ENCODE measurements around the gene UQCR11. TPM values are rescaled to one million over a fixed set of nuclear protein-coding genes. Genes with fewer than 3 reads are reported as not detected.

The UQCR11 gene
- polyA plus RNA-seq, 3 donors: 55.6 to 731 (median 659) TPM

DNA sequence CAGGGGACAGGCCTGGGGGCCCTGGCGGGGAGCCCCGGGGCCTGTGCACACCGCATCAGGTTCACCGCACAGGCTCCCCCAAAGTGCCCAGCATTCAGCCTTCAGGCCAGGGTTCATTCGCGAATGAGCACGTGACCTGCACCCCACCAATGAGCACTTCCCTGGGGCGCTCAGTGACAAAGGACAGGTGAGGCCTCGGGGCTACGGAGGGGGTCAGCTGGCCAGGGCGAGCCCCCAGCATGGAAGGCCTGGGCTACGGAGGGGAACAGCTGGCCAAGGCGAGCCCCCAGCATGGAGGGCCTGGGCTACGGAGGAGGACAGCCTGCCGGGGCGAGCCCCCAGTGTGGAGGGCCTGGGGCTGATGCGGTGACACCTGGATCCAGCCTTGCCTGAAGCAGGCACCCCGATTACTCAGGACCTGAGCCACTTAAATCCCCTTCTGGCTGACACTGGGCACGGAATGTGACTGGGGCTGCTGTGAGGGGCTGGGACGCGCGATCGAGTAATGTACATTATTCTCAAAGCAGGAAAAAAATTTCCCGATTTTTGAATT is 24.1 kb upstream of the UQCR11 start:
- DNase-seq: no peak
- intact Hi-C loops (cut with micrococcal nuclease): loop anchor here in 1 of 2 donors (10.0 kb wide), 1 partner anchor 135 kb away; no protein-coding TSS in a partner anchor
- no peak overlapping the region for H3K27ac ChIP-seq (ENCODE audit: low read depth in 1 of 2, low read length in 2 of 2)

DNA sequence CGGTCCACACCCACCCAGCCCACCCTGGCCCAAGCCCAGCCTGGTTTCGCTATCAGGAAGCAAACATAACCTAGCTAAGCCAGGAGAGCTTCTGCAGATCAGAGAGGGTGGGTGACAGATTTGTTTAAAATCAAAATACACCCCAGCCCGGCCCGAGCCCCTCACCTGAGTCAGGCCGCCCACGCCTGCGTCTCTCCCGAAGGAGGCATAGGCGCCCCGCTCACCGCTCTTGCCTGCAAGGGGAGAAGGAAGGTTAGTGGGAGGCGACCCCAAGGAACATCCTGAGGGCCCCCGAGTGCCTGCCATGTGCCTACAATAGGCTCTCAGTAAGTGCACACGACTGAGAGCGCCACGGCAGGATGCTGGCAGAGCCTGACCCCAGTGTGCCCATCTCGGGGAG is 21.9 kb upstream of the UQCR11 start:
- TF ChIP-seq, protein P1, sequence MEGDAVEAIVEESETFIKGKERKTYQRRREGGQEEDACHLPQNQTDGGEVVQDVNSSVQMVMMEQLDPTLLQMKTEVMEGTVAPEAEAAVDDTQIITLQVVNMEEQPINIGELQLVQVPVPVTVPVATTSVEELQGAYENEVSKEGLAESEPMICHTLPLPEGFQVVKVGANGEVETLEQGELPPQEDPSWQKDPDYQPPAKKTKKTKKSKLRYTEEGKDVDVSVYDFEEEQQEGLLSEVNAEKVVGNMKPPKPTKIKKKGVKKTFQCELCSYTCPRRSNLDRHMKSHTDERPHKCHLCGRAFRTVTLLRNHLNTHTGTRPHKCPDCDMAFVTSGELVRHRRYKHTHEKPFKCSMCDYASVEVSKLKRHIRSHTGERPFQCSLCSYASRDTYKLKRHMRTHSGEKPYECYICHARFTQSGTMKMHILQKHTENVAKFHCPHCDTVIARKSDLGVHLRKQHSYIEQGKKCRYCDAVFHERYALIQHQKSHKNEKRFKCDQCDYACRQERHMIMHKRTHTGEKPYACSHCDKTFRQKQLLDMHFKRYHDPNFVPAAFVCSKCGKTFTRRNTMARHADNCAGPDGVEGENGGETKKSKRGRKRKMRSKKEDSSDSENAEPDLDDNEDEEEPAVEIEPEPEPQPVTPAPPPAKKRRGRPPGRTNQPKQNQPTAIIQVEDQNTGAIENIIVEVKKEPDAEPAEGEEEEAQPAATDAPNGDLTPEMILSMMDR (IDR thresholded peaks at IDR 0.05): no peak

More for the DNA sequence above, 24.1 kb upstream of the UQCR11 start:
- Mint-ChIP-seq H3K4me3 (no peak overlapping the region), H3K27me3 (ENCODE audit: low read depth in 3 of 3) (no peaks in the 10 kb centered on the region), H3K27ac (no peak overlapping the region), H3K9me3 (peaks cover 0 to 2% (median 0%) of the 10 kb centered on the region in 7 donors), H3K4me1 (peaks cover 4% of the 10 kb centered on the region), H3K36me3 (peaks cover 18 to 30% of the 10 kb centered on the region in 2 donors)
- Histone ChIP-seq H3K79me2 (ENCODE audit: insufficient read depth, low read length) (peaks cover 8% of the 10 kb centered on the region), H2AFZ (ENCODE audit: insufficient read depth, low read depth, low read length, poor library complexity, severe bottlenecking) (no peak overlapping the region), H3K27me3 (ENCODE audit: control insufficient read depth in 2 of 2, insufficient read depth in 2 of 2, low read length in 2 of 2) (no peaks in the 10 kb centered on the region), H3K9ac (ENCODE audit: insufficient read depth, low read length, poor library complexity, severe bottlenecking) (no peak overlapping the region), H3K4me3 (replicated peaks in 1 of 3; ENCODE audit: low read depth in 2 of 3, low read length in 3 of 3) (no peak overlapping the region), H3K9me3 (replicated peaks in 1 of 2; ENCODE audit: control insufficient read depth in 1 of 2, insufficient read depth in 1 of 2, low read length in 2 of 2) (no peaks in the 10 kb centered on the region), H4K20me1 (ENCODE audit: insufficient read depth, low read length) (peaks cover 2% of the 10 kb centered on the region), H3K4me1 (ENCODE audit: control insufficient read depth in 1 of 2, insufficient read depth in 2 of 2, low read length in 2 of 2) (no peaks in the 10 kb centered on the region), H3K36me3 (replicated peaks in 1 of 2; ENCODE audit: control insufficient read depth in 1 of 2, insufficient read depth in 2 of 2, low read length in 2 of 2) (peaks cover 16 to 22% of the 10 kb centered on the region in 2 donors), H3K4me2 (replicated peaks; ENCODE audit: extremely low read depth, low read length, poor library complexity, severe bottlenecking) (no peak overlapping the region)
- 97% methylated on average over 24 of the region's 24 CpGs for WGBS (ENCODE audit: insufficient coverage)
- TF ChIP-seq, protein P1 (IDR thresholded peaks at IDR 0.05): no peak

More for the DNA sequence above, 21.9 kb upstream of the UQCR11 start:
- Histone ChIP-seq H3K4me2 (replicated peaks; ENCODE audit: extremely low read depth, low read length, poor library complexity, severe bottlenecking) (no peak overlapping the region), H3K27me3 (ENCODE audit: control insufficient read depth in 2 of 2, insufficient read depth in 2 of 2, low read length in 2 of 2) (no peaks in the 10 kb centered on the region), H2AFZ (ENCODE audit: insufficient read depth, low read depth, low read length, poor library complexity, severe bottlenecking) (no peak overlapping the region), H3K9ac (ENCODE audit: insufficient read depth, low read length, poor library complexity, severe bottlenecking) (no peak overlapping the region), H3K9me3 (replicated peaks in 1 of 2; ENCODE audit: control insufficient read depth in 1 of 2, insufficient read depth in 1 of 2, low read length in 2 of 2) (no peaks in the 10 kb centered on the region), H3K4me1 (ENCODE audit: control insufficient read depth in 1 of 2, insufficient read depth in 2 of 2, low read length in 2 of 2) (no peaks in the 10 kb centered on the region), H3K4me3 (replicated peaks in 1 of 3; ENCODE audit: low read depth in 2 of 3, low read length in 3 of 3) (no peak overlapping the region), H3K27ac (ENCODE audit: low read depth in 1 of 2, low read length in 2 of 2) (no peak overlapping the region), H4K20me1 (ENCODE audit: insufficient read depth, low read length) (no peaks in the 10 kb centered on the region), H3K79me2 (ENCODE audit: insufficient read depth, low read length) (no peaks in the 10 kb centered on the region), H3K36me3 (replicated peaks in 1 of 2; ENCODE audit: control insufficient read depth in 1 of 2, insufficient read depth in 2 of 2, low read length in 2 of 2) (peaks cover 16 to 24% of the 10 kb centered on the region in 2 donors)
- Mint-ChIP-seq H3K4me3 (no peak overlapping the region), H3K36me3 (peaks cover 19 to 42% of the 10 kb centered on the region in 2 donors), H3K4me1 (peaks cover 4% of the 10 kb centered on the region), H3K27me3 (ENCODE audit: low read depth in 3 of 3) (peaks cover 0 to 2% (median 0%) of the 10 kb centered on the region in 3 donors), H3K27ac (no peak overlapping the region), H3K9me3 (peaks cover 0 to 3% (median 0%) of the 10 kb centered on the region in 7 donors)
- DNase-seq: no peak
- WGBS (ENCODE audit: insufficient coverage): 93% methylated on average over 7 of the region's 17 CpGs
- intact Hi-C loops (cut with micrococcal nuclease): loop anchor here in 1 of 2 donors (10.0 kb wide), 1 partner anchor 138 kb away; no protein-coding TSS in a partner anchor

Measured in CD14-positive monocyte (primary cell).